ENCODE data around the gene GPSM3.
"Not testable (repeated sequence)": the region's sequence is repeated elsewhere in the genome, so short reads cannot be mapped to it uniquely, and the experiment has no call there.

GPSM3 gene

DNA sequence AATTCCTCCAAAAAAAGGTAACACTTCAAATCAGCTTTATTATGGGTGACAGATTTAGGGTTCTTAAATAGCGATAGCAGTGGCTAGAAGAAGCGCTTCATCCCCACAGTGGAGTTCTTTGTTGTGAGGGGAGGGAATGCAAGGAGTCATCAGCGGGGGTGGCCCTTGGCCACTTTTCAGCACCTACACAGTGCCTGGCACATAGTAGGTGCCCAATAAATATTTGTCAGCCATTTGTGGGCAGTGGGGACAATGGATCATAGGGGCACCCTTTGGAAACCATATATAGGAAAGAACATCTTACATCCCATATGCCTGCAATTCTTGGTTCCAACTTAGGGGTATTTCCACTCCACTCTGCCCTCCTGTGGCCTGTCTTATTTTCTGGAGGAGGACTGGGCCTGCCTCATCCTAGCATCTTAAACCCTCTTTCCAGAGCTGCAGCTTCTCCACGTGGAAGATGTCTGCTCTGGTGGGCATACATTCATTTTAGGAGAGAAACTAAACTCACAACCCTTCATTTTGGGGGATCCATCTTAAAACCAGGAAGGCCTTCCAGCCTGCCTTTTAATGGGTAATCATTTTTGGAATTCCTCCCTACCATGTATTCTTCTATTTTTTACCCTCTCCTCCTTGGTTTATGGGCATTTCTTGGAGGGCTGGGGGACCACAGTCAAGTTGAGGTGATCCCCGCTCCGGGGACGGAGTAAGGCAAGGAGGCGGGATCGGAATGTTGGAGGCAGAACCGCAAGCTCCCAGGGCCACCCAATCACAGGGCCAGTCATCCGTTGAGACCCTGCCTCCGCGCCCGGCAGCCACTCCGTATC is 2.6 kb upstream of the GPSM3 start:
- peaks cover 47% of the 10 kb centered on the region for H3K4me1 Mint-ChIP-seq (ENCODE audit: low read depth)
- H3K36me3 Mint-ChIP-seq (ENCODE audit: low read depth), result peaks cover 29% of the 10 kb centered on the region
- peak overlapping the region; percentile 99 for H3K27ac Mint-ChIP-seq
- no peaks in the 10 kb centered on the region for H3K27me3 Mint-ChIP-seq
- H3K9me3 Mint-ChIP-seq, result no peaks in the 10 kb centered on the region
- no peak for DNase-seq
- H3K4me3 Mint-ChIP-seq, result peak overlapping the region; percentile 96

DNA sequence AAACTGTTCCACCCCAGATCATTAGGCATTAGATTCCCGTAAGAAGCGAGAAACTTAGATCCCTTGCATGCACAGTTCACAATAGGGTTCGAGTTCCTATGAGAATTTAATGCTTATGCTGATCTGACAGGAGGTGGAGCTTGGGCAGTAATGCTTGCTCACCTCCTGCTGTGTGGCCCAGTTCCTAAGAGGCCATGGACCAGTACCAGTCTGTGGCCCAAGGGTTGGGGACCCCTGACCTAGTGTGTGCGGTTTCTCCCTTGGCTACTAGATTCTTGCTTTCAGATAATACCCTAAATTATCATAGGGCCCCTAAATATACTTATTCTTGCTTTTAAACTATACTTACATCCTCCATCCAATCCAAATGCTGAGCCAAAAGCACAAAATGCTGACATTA is 1.9 kb upstream of the GPSM3 start:
- Mint-ChIP-seq H3K36me3 (ENCODE audit: low read depth) (peaks cover 30% of the 10 kb centered on the region), H3K9me3 (no peaks in the 10 kb centered on the region), H3K27ac (peak overlapping the region; percentile 99), H3K27me3 (no peaks in the 10 kb centered on the region), H3K4me3 (peak overlapping the region; percentile 96), H3K4me1 (ENCODE audit: low read depth) (peaks cover 47% of the 10 kb centered on the region)
- DNase-seq, result no peak

DNA sequence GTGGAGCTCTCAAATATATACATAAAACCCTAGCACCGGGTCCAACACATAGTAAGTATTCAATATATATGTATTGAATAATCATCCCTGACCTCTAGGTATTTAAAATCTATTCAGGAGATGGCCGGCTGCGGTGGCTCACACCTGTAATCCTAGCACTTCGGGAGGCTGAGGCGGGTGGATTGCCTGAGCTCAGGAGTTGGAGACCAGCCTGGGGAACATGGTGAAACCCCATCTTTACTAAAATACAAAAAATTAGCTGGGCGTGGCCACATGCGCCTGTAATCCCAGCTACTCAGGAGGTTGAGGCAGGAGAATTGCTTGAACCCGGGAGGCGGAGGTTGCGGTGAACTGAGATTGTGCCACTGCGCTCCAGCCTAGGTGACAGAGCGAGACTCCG is 653 bp upstream of the GPSM3 start:
- H3K4me1 Mint-ChIP-seq (ENCODE audit: low read depth), result peaks cover 58% of the 10 kb centered on the region
- not testable (repeated sequence) for H3K9me3 Mint-ChIP-seq, H3K27me3 Mint-ChIP-seq, DNase-seq
- peak overlapping the region; percentile 90 for H3K4me3 Mint-ChIP-seq
- peaks cover 43% of the 10 kb centered on the region for H3K36me3 Mint-ChIP-seq (ENCODE audit: low read depth)
- H3K27ac Mint-ChIP-seq, result peak overlapping the region; percentile 99

DNA sequence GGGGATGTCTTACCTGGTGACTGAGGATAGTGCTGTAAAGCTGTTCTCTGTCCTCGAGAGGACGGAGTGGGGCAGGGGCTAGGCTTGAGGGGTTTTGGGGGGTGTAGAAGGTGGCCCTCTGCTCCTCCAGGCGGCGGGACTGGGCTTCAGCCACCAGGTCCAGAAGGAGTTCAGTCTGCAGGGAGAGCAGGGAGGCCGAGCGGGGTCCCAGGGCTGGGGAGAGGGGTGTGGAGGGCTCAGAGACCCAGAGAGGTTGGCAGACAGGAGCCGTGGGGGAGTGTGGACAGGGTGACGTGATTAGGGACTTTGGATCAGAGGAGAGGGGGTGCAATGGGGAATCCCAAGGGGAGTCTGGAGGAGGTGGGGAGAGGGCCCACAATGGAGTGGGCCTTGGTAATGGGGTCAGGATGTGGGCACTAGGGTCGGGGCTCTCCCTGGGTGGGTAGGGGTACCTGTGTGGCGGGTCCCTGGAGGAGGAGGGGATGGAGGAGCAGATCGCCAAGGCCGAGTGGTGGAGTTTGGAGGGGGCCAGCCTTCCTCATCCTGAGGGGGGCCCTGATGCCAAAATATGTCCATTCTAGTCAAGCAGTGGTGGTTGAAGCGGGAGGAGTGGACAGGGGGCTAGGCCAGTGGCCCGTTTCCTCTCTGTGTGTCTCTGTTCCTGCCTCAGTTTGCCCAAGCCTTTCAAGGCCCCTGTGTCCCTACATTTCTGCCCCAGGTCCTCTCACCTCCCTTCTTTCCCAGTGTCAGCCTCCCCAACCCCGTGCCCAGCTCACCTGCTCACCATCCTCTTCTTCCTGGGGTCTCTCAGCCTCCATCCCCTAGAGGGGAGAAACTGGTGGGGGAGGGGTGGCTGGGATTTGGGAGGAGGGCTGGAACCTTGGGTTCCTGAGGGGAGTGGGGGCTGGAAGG is 491 bp downstream of the GPSM3 start:
- peak overlapping the region; percentile 90 for H3K4me3 Mint-ChIP-seq
- peak overlapping the region; percentile 99 for H3K27ac Mint-ChIP-seq
- H3K36me3 Mint-ChIP-seq (ENCODE audit: low read depth), result peaks cover 54% of the 10 kb centered on the region
- no peaks in the 10 kb centered on the region for H3K27me3 Mint-ChIP-seq
- no peak for DNase-seq
- H3K4me1 Mint-ChIP-seq (ENCODE audit: low read depth), result peaks cover 68% of the 10 kb centered on the region
- H3K9me3 Mint-ChIP-seq, result no peaks in the 10 kb centered on the region

DNA sequence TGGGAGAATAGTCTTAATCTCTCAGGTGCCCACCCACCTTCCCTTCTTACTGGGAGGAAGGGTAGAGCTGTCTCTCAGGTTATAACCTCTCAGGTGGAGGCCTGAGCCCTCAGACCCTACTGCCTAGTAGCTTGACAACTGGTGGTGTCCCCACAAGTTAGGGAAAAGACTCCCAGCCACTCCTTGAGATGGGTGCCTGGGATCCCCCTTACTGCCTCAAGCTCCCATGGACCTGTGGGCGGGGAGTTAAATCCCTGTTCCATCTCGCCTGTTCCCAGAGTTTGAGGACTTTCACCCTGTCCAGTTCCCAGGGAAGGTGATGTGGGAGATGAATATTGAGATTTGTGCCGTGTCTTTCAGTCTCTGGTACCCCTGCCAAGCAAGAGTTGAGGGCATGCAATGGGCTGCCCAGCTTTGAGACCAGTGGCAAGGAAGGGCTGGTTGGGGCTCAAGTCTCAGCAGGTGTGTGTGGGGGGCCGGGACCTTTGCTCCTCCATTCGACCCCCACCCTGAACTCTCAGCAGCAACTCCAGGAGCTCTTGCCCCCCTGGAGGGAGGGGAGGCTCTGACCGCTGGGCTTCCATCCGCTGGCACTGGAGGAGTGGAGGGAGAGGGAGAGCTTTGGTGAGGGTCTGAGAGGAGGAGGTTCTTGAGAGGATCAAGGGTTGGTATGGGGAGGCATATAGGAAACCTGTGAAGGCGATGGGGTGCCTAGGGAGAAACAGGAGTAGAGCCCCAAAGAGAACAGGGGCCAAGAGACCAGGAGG is 1.3 kb downstream of the GPSM3 start:
- Mint-ChIP-seq H3K36me3 (ENCODE audit: low read depth) (peaks cover 61% of the 10 kb centered on the region), H3K4me1 (ENCODE audit: low read depth) (peaks cover 71% of the 10 kb centered on the region), H3K27ac (peak overlapping the region; percentile 99), H3K27me3 (no peaks in the 10 kb centered on the region), H3K9me3 (no peaks in the 10 kb centered on the region), H3K4me3 (peak overlapping the region; percentile 90)
- no peak for DNase-seq

DNA sequence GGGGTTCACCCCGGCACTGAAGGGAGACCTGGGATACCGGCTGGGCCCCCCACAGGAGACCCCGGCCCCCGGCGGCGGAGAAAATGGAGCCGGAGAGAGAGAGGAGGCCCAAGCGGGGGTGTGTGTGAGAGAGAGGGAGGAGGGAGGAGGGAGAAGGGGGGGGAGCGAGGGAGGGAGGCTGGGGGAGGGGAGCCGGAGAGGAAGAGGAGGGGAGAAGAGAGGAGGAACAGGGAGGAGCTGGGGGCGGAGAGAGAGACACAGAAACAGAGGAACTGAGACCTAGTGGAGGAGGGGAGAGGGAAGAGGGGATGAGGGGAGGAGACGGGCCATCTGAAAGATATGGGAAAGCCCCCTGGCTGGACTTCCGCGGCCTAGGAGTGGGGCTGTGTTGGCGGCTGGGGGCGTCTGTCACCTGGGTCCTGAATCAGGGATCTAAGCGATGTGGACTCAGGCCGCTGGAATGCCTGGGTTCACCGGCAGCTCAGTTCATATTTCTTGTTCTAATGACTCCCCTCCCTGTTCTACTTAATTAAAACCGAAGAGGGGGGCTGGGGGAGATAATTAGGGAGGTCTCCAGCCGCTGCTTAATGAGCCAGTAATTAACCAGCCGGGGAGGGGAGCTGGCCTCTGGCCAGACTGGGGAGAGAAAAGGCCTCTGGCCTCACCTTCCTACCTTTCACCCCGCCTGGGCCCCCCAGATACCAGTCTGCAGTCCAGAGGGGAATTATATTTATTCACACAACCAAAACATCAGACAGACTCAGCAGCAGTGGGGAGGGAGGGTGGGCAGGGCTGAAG is 2.2 kb downstream of the GPSM3 start, which contains the start of gene PBX2:
Gene PBX2 (minus strand): TSS at position 149 of the 798 bp plus-strand sequence. CDS start 287 bp downstream, outside the sequence.
- Mint-ChIP-seq H3K4me1 (ENCODE audit: low read depth) (peaks cover 77% of the 10 kb centered on the region), H3K27ac (peak within 1 kb of the TSS; percentile 99), H3K27me3 (no peaks in the 10 kb centered on the region), H3K4me3 (peak within 1 kb of the TSS; percentile 93), H3K36me3 (ENCODE audit: low read depth) (peaks cover 65% of the 10 kb centered on the region), H3K9me3 (no peaks in the 10 kb centered on the region)
- peak; percentile 84 for DNase-seq

DNA sequence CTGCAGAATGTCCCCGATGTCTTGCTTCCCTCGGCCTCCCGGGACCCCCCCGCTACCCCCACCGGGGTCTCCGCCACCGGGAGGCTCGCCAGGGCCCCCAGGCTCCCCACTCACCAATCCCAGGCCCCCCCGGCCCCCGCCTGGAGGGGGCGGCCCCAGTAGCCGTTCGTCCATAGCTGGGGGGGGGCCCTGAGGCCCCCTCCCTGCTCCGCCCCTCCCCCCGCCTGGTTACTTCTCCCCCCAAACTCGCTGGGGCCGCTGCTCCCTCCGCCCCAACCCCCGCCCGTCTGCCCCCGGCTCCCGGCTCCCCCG is 2.7 kb downstream of the GPSM3 start:
- H3K36me3 Mint-ChIP-seq (ENCODE audit: low read depth), result peaks cover 68% of the 10 kb centered on the region
- no peaks in the 10 kb centered on the region for H3K9me3 Mint-ChIP-seq
- peaks cover 71% of the 10 kb centered on the region for H3K4me1 Mint-ChIP-seq (ENCODE audit: low read depth)
- no peak for DNase-seq
- H3K4me3 Mint-ChIP-seq, result peak overlapping the region; percentile 93
- H3K27ac Mint-ChIP-seq, result peak overlapping the region; percentile 92
- no peaks in the 10 kb centered on the region for H3K27me3 Mint-ChIP-seq

DNA sequence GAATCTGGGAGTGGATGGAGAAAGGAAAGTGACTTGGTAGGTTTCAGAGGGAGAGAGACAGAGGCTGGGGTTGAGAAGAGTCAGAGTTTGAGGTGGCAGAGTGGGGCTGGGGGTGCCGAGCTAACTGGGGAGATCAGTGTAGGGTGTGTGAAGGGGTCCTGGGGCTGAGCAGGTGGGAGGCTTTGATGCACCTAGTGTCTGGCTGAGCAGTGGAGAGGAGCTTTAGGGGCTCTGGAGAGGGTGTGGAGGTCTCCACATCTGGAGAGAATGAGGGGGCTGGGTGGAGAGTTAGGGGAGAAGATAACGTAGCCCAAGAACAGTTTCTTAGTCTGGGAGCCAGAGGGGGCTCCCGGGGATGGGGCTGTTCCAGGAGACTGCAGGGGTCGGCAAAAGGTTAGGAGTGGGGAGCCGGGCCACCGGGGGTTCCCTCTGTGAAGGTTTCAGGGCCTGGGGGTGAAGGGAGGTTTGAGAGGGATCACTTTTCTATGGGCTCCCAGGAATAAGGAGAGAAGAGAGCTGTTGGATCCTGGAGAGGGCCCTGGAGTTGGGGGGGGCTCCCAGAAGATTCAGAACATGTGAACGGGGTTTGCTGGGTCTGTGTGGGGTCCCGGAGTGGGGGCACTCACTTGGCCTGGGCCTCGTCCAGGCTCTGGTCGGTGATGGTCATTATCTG is 3.2 kb downstream of the GPSM3 start:
- Mint-ChIP-seq H3K4me3 (peak overlapping the region; percentile 93), H3K9me3 (no peaks in the 10 kb centered on the region), H3K27ac (peak overlapping the region; percentile 92), H3K36me3 (ENCODE audit: low read depth) (peaks cover 70% of the 10 kb centered on the region), H3K27me3 (no peaks in the 10 kb centered on the region), H3K4me1 (ENCODE audit: low read depth) (peaks cover 68% of the 10 kb centered on the region)
- peak; percentile 39 for DNase-seq

DNA sequence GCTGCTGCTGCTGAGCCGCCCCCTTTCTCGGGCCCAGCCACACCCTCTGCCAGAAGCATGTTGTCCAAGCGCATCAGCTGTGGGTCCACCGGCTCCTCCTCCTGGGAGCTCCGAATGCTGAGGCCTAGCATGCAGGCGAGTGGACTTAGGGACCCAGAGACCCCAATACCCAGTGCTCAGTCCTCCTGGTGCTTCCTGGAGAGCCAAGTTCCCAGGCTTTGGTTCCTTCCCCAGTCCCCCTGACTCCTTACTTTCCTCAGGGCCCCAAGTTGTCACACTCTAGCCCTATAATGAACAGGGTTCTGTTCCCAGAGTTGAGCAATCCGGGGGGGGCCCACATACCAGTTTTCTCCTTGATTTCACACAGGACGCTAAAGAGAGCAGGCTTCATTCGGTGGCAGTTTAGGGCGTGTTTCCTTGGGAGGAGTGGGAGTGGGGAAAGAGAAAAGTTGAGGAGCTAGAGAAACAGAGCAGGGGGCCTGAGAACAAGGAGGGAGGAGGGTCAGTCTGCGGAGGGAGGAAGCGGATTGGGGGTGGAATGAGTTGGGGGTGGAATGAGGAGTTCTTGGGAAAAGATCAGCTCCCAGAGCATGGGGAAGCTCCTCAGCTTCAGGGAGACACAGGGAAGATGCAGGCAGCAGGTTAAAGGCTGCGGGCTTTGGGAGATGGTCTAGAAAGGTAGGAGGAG is 3.9 kb downstream of the GPSM3 start:
- Mint-ChIP-seq H3K27me3 (no peaks in the 10 kb centered on the region), H3K36me3 (ENCODE audit: low read depth) (peaks cover 77% of the 10 kb centered on the region), H3K4me3 (peak overlapping the region; percentile 93), H3K9me3 (no peaks in the 10 kb centered on the region), H3K4me1 (ENCODE audit: low read depth) (peaks cover 66% of the 10 kb centered on the region), H3K27ac (peak overlapping the region; percentile 92)
- DNase-seq, result no peak

DNA sequence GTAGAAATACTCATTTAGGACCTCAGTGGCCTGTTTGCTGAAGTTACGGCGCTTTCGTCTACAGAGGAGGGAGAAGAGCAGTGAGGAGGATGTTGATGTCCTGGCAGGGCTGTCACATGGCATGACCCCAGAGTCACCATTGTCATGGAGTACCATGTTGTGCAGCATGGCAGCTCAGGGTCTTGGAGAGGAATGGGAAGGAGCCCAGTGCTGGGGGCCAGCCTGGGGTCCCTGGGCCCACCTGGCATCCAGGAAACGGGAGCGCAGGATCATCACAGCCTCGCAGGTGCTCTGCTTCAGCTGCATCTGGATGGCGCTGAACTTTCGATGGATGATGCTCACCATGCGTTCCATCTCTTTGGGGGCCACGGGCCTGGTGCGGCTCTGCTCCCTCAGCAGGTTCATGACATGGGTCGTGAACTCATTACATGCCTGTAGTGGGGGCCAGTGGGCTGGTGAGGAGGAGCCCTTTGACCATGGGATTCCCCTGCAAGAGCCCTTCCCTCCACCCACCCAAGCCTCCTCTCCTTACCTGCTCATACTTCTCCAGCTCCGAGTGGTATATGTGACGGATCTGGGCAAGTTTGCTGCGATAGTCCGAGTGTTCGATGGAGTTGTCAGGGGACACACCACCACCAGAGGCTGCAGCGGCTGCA is 4.6 kb downstream of the GPSM3 start:
- H3K9me3 Mint-ChIP-seq, DNase-seq, H3K27me3 Mint-ChIP-seq: not testable (repeated sequence)
- H3K36me3 Mint-ChIP-seq (ENCODE audit: low read depth), result peaks cover 83% of the 10 kb centered on the region
- H3K4me3 Mint-ChIP-seq, result peak overlapping the region; percentile 93
- peaks cover 67% of the 10 kb centered on the region for H3K4me1 Mint-ChIP-seq (ENCODE audit: low read depth)
- H3K27ac Mint-ChIP-seq, result peak overlapping the region; percentile 92

DNA sequence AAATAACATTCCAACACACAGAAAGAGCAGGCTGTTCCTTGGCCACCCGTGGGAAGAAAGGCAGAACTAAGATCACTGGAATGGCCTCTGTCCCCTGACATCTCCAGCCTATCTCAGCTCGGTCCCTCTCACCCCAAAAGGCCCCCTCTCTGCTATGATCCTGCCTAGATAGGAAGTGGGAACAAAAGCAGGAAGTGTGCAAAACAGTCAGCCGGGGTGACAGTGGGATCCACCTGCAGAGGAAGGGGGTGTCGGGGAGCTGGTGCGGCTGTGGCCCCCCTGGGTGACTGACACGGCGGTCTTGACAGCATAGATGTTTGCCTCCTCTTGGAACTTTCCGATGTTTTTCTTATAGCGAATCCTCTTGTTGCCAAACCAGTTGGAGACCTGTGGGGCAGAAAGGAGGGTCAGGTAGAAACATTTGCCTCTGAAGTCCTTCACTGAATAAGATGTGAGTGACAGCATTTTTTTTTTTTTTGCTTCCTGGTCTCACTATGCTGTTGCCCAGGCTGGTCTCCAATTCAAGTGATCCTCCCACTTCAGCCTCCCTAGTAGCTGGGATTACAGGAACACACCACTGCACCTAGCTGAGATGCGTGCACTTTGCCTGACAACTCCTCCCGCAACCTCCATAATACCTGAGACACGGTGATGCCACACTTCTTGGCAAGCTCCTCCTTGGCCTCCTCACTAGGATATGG is 5.3 kb downstream of the GPSM3 start:
- Mint-ChIP-seq H3K4me3 (peak overlapping the region; percentile 56), H3K9me3 (no peaks in the 10 kb centered on the region), H3K36me3 (ENCODE audit: low read depth) (peaks cover 83% of the 10 kb centered on the region), H3K27me3 (no peaks in the 10 kb centered on the region), H3K27ac (peak overlapping the region; percentile 92), H3K4me1 (ENCODE audit: low read depth) (peaks cover 70% of the 10 kb centered on the region)
- peak; percentile 30 for DNase-seq
